DND-41 (cell line): ENCODE results near the gene CCDC144A.
"Not testable (repeated sequence)": the region's sequence is repeated elsewhere in the genome, so short reads cannot be mapped to it uniquely, and the experiment has no call there.

ENCODE experiments used
- ATAC-seq: fragments of 200-7000 bp; cut with Tn5 transposase; 3 replicates; pipeline ENCODE4 v1.9.1; 2021; ENCODE audit warnings: low read depth; ENCODE audit not compliant: insufficient read depth
- DNase-seq: peaks from one replicate; pipeline ENCODE4 v3.0.0-alpha.2; 2020
- H2AFZ ChIP-seq: 2 replicates; pipeline ENCODE4 v1.6.0; 2012; ENCODE audit warnings: low read depth, low read length
- H3K27ac ChIP-seq: 2 replicates; pipeline ENCODE4 v1.5.1; 2012; ENCODE audit warnings: low read length, inconsistent platforms
- H3K27me3 ChIP-seq: fragments of 200-600 bp; sonication (generic); 2 replicates; pipeline ENCODE4 v1.6.0; 2012; ENCODE audit warnings: low read length, mild to moderate bottlenecking, inconsistent platforms; ENCODE audit not compliant: insufficient read depth, poor library complexity
- H3K36me3 ChIP-seq: 2 replicates; pipeline ENCODE4 v1.5.1; 2012; ENCODE audit warnings: low read length, inconsistent platforms; ENCODE audit not compliant: insufficient read depth
- H3K4me1 ChIP-seq: 2 replicates; pipeline ENCODE4 v1.5.1; 2012; ENCODE audit warnings: mild to moderate bottlenecking, low read length; ENCODE audit not compliant: insufficient read depth
- H3K4me2 ChIP-seq: 2 replicates; pipeline ENCODE4 v1.6.0; 2012; ENCODE audit warnings: mild to moderate bottlenecking, moderate library complexity, low read length, inconsistent platforms; ENCODE audit not compliant: insufficient read depth
- H3K4me3 ChIP-seq, 2 experiments: fragments of 200-600 bp in 1 of 2; shearing (Covaris generic) in 1 of 2; 2 replicates each; pipeline ENCODE4 v1.5.1; 2012 to 2016; ENCODE audit warnings: inconsistent platforms in 2 of 2, low read length in 2 of 2, mild to moderate bottlenecking in 2 of 2, low read depth in 1 of 2, moderate library complexity in 1 of 2
- H3K79me2 ChIP-seq: 2 replicates; pipeline ENCODE4 v1.6.0; 2012; ENCODE audit warnings: low read length, inconsistent platforms; ENCODE audit not compliant: insufficient read depth
- H3K9ac ChIP-seq: 2 replicates; pipeline ENCODE4 v1.6.0; 2012; ENCODE audit warnings: low read depth, mild to moderate bottlenecking, inconsistent platforms, low read length, moderate library complexity
- H3K9me3 ChIP-seq: 2 replicates; pipeline ENCODE4 v1.5.1; 2012; ENCODE audit warnings: low read length, moderate library complexity, mild to moderate bottlenecking, inconsistent platforms; ENCODE audit not compliant: insufficient read depth, severe bottlenecking
- H4K20me1 ChIP-seq: 2 replicates; pipeline ENCODE4 v1.6.0; 2012; ENCODE audit warnings: low read length; ENCODE audit not compliant: insufficient read depth
- EZH2 ChIP-seq: IDR thresholded peaks from 3 replicates; pipeline ENCODE4 v1.6.1; 2012; ENCODE audit warnings: borderline replicate concordance, low read depth, mild to moderate bottlenecking, moderate library complexity, low read length, inconsistent platforms; ENCODE audit not compliant: severe bottlenecking
- TF ChIP-seq, protein P1 (sequence below): IDR thresholded peaks from 2 replicates; pipeline ENCODE4 v1.5.1; 2012; ENCODE audit warnings: borderline replicate concordance, low read length, moderate library complexity, mild to moderate bottlenecking; ENCODE audit not compliant: poor library complexity, severe bottlenecking; ENCODE audit errors: extremely low read depth

The CCDC144A gene, protein sequence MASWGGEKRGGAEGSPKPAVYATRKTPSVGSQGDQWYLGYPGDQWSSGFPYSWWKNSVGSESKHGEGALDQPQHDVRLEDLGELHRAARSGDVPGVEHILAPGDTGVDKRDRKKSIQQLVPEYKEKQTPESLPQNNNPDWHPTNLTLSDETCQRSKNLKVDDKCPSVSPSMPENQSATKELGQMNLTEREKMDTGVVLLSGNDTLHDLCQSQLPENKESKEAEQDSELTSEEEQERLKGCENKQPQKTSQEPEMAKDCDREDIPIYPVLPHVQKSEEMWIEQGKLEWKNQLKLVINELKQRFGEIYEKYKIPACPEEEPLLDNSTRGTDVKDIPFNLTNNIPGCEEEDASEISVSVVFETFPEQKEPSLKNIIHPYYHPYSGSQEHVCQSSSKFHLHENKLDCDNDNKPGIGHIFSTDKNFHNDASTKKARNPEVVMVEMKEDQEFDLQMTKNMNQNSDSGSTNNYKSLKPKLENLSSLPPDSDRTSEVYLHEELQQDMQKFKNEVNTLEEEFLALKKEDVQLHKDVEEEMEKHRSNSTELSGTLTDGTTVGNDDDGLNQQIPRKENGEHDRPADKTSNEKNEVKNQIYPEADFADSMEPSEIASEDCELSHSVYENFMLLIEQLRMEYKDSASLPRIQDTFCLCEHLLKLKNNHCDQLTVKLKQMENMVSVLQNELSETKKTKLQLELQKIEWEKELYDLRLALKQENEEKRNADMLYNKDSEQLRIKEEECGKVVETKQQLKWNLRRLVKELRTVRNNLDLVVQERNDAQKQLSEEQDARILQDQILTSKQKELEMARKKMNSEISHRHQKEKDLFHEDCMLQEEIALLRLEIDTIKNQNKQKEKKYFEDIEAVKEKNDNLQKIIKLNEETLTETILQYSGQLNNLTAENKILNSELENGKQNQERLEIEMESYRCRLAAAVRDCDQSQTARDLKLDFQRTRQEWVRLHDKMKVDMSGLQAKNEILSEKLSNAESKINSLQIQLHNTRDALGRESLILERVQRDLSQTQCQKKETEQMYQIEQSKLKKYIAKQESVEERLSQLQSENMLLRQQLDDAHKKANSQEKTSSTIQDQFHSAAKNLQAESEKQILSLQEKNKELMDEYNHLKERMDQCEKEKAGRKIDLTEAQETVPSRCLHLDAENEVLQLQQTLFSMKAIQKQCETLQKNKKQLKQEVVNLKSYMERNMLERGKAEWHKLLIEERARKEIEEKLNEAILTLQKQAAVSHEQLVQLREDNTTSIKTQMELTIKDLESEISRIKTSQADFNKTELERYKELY (N-terminal part only)

DNA sequence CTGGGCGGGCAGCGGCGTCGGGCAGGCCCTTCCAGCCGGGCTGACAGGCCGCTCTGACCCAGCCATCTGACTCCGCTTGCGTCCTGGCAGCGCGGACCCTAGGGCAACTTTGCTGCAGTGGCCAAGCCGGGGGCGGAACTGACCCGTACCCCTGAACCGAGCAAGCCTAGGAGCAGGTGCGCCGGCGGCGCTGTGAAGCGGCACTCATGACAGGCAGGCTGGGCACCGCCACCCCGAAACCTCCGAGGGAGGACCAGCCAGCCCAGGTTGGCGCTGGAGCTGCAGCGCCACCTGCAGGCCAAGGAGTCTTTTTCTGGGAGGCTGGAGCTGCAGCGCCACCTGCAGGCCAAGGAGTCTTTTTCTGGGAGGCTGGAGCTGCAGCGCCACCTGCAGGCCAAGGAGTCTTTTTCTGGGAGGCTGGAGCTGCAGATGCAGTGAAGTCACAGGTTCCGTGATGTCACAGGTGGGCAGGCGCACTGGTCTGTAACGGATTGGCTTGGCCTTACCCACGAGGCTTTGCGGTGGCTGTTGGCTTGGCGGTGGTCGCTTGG lies at the start of gene CCDC144A:
CCDC144A (plus strand) TSS at position 511 of the 551 bp plus-strand sequence. CDS start 160 bp downstream, outside the sequence.
- H3K27ac ChIP-seq, H3K79me2 ChIP-seq, ATAC-seq, H3K9ac ChIP-seq, H2AFZ ChIP-seq, H4K20me1 ChIP-seq, H3K4me1 ChIP-seq, H3K27me3 ChIP-seq, H3K4me3 ChIP-seq, H3K9me3 ChIP-seq, H3K36me3 ChIP-seq, H3K4me2 ChIP-seq: not testable (repeated sequence)
- TF ChIP-seq, protein P1, sequence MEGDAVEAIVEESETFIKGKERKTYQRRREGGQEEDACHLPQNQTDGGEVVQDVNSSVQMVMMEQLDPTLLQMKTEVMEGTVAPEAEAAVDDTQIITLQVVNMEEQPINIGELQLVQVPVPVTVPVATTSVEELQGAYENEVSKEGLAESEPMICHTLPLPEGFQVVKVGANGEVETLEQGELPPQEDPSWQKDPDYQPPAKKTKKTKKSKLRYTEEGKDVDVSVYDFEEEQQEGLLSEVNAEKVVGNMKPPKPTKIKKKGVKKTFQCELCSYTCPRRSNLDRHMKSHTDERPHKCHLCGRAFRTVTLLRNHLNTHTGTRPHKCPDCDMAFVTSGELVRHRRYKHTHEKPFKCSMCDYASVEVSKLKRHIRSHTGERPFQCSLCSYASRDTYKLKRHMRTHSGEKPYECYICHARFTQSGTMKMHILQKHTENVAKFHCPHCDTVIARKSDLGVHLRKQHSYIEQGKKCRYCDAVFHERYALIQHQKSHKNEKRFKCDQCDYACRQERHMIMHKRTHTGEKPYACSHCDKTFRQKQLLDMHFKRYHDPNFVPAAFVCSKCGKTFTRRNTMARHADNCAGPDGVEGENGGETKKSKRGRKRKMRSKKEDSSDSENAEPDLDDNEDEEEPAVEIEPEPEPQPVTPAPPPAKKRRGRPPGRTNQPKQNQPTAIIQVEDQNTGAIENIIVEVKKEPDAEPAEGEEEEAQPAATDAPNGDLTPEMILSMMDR, result peak; percentile 67
- DNase-seq, result peak; percentile 32

DNA sequence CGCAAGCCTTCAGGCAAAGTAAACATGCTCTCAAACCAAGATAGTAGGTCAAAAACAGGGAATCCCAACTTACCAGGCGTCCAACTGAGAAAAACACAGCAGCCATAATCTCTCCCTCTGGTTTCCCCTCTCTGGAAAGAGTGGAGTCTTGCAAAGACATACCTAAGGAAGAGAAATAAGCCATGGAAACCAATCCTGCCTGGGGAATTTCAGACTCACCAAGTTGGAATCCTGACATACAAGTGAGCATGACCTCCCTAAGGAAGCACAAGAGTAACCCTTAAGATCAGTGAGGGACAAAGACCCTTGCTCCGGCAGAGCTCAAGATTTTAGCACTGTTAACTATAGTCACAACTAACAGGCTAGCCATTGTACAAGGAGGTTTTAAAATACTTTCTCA lies 40.5 kb upstream of the CCDC144A start:
- no peak overlapping the region for H3K9ac ChIP-seq
- no peak overlapping the region for H3K4me3 ChIP-seq
- H2AFZ ChIP-seq, result no peak overlapping the region
- H3K79me2 ChIP-seq, result peaks cover 25% of the 10 kb centered on the region
- H3K4me1 ChIP-seq, result peaks cover 26% of the 10 kb centered on the region
- H3K4me2 ChIP-seq, result no peak overlapping the region
- no peaks in the 10 kb centered on the region for H3K9me3 ChIP-seq
- peaks cover 10% of the 10 kb centered on the region for H3K36me3 ChIP-seq
- no peak for DNase-seq
- no peaks in the 10 kb centered on the region for H4K20me1 ChIP-seq
- H3K27ac ChIP-seq, result no peak overlapping the region
- TF ChIP-seq, protein P1, result no peak
- TF ChIP-seq EZH2, result no peak
- no peak for ATAC-seq
- no peaks in the 10 kb centered on the region for H3K27me3 ChIP-seq

DNA sequence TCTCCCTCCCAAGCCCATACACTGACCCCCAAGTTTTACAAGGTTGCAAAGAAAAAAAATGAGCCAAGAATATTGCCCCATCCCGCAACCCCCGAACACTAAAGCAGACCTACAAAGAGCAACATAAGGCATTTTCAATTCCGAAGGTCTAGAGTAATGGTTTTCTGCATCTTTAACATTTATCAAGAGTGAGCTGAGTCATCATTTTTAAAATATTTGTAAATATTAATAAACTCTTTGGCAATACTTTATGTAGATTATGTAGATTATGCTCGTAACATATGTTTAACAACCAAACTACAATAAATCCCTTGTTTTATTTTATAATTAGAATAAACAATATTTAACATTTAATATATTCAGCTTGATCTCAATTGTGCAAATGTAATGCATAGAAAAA lies 37.8 kb upstream of the CCDC144A start:
- H3K27ac ChIP-seq, result no peak overlapping the region
- H3K9me3 ChIP-seq, result no peaks in the 10 kb centered on the region
- H3K79me2 ChIP-seq, result peaks cover 25% of the 10 kb centered on the region
- peak overlapping the region; percentile 71; the same call in 1 of the 2 replicates for H3K4me2 ChIP-seq
- peak overlapping the region; percentile 81 for H3K9ac ChIP-seq
- H3K36me3 ChIP-seq, result peaks cover 2% of the 10 kb centered on the region
- no peaks in the 10 kb centered on the region for H4K20me1 ChIP-seq
- peak overlapping the region in 1 of 2 experiments; percentile 77; a peak in 2 of 4 replicates for H3K4me3 ChIP-seq
- H3K27me3 ChIP-seq, result no peaks in the 10 kb centered on the region
- TF ChIP-seq EZH2, result no peak
- TF ChIP-seq, protein P1, result no peak
- no peak overlapping the region for H2AFZ ChIP-seq
- DNase-seq (no peak), ATAC-seq (no peak)
- H3K4me1 ChIP-seq, result peaks cover 28% of the 10 kb centered on the region
